KOPT-K1 (cell line): ENCODE data around the gene RAPGEF2.

Source experiments
- H3K27ac ChIP-seq: fragments of 200-600 bp; sonication (generic); 2 replicates; pipeline ENCODE4 v1.5.1; 2016; ENCODE audit warnings: antibody characterized with exemption, mild to moderate bottlenecking, low read depth, low read length; ENCODE audit not compliant: poor library complexity, severe bottlenecking
- H3K36me3 ChIP-seq: fragments of 200-600 bp; sonication (generic); 2 replicates; pipeline ENCODE4 v1.5.1; 2017; ENCODE audit warnings: antibody characterized with exemption, mild to moderate bottlenecking, low read length, moderate library complexity; ENCODE audit not compliant: insufficient read depth
- H3K9me3 ChIP-seq: fragments of 200-600 bp; sonication (generic); 2 replicates; pipeline ENCODE4 v1.5.1; 2017; ENCODE audit warnings: antibody characterized with exemption, low read length, mild to moderate bottlenecking; ENCODE audit not compliant: insufficient read depth, poor library complexity, severe bottlenecking

Gene RAPGEF2

DNA sequence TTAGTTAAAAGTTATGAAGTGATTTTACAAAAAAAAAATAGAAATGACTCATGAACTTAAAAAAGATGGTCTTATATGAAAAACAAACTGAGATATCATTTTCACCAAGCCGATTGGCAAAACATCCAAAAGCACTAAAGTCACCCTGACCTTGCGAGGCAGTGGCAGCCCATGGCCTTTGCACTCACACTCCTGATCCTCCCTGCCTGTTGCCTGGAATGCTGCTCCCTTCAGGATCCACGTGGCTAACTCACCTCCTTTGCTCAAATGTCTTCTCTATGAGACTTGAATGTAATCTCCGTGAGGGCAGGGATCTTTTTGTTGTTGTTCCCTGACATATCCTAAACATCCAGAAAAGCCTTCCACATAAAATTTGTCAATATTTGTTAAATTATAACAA is 106.4 kb downstream of the RAPGEF2 start:
- no peak overlapping the region for H3K27ac ChIP-seq
- no peaks in the 10 kb centered on the region for H3K9me3 ChIP-seq
- no peaks in the 10 kb centered on the region for H3K36me3 ChIP-seq

DNA sequence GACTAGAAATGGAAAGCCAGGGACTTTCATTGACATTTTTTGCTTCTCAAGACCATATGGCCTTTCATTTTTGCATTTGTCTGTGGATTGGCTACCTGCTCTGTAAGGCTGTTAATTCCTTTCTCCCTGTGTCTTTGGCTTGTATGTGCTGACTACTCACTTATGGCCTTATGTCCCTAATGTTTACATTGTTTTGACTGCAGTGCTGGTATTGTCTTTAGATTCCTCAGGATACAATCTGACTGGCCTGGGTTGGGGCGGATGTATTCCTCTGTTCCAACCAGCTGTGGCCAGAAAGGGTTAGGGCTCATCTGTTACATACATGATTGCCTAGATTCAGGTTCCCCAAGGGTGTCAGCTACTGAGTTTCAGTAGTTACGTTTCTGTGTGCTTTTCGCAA is 108.1 kb downstream of the RAPGEF2 start:
- no peak overlapping the region for H3K27ac ChIP-seq
- H3K9me3 ChIP-seq = no peaks in the 10 kb centered on the region
- H3K36me3 ChIP-seq = no peaks in the 10 kb centered on the region

DNA sequence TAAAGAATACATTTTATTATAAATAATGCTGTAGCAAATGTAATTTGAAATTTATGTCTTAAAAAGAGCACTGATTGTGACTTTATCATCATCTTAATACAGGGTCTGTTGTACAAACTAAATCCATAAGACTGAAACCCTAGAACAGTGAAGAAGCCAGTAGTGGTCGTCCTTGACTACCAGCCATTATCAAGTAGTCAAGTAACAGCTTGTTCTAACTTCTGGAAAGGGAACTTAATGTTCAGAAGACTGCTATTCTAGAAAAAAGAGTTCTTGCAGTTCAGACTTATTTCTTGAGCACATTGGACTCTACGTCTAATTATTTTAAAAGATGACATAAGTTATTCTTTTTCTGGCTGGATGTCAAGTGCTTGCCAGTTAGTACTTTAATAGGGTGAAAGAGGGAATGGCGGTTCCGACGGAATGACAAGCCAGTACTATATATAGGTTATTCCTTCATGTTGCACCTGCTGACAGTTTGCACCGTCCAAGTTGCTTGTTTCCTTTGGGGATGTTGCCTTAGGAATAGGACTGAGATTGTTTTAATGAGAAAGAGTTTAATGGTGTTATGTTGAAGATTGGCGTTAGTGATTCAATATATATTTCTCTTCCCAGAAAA is 109.9 kb downstream of the RAPGEF2 start:
- H3K9me3 ChIP-seq = no peaks in the 10 kb centered on the region
- H3K27ac ChIP-seq = no peak overlapping the region

DNA sequence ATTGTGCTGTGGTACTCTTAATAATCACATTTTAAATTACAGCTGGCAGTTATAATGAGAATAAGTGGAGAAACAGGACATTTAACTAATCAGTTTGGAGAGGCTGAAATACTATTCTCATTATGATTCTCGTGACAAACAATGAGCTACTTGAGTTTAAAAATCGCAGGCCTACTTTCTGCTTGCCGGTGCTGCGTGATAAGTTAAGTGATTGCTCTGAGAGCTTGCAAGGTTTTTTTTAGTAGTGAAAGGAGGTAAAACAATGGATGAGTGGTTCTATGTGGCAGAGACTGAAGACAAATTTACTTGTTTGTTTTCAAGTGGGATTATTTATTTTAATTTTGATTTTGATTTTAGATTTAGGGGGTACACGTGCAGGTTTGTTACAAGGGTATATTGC is 114.0 kb downstream of the RAPGEF2 start:
- Histone ChIP-seq H3K27ac (no peak overlapping the region), H3K36me3 (no peaks in the 10 kb centered on the region)

More for the DNA sequence above, 109.9 kb downstream of the RAPGEF2 start:
- H3K36me3 ChIP-seq = no peaks in the 10 kb centered on the region

DNA sequence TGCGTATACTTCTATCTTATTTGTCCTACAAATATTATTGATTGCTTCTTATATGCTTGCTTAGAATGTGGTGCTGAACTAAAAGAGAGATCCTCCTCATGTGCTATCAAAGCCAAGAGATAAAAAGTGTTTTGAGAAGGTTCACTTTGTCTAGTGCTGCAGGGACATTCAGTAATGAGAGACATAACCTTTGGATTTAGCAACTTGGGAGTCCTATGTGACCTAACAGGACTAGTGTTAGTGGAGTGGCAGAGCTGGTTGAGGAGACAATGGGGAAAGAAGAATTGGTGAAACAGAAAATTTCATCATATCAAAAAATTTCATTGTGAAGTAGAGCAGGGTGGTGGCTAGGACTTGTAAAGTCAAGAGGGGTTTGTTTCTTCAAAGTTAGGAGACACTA is 117.0 kb downstream of the RAPGEF2 start:
- H3K9me3 ChIP-seq = no peaks in the 10 kb centered on the region
- no peak overlapping the region for H3K27ac ChIP-seq

More for the DNA sequence above, 114.0 kb downstream of the RAPGEF2 start:
- no peaks in the 10 kb centered on the region for H3K9me3 ChIP-seq

DNA sequence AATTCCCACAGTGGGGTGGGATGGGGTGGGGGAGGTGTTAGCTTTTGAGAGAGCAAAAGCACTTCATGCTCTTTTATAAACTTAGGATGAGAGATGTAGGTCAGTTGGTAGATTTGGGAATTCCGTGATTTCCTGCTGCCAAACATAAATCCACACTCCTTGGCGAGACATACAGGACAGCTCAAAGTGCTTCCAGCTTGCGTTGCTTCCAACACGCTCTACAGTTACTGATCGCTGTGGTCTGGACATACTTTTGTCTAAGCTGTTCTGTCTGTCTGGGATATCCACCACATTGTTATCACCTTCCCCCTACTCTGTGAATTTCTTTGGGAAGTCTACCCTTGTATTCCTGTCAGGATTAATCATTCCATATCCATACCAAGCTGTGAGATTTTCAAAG is 117.5 kb downstream of the RAPGEF2 start:
- Histone ChIP-seq H3K27ac (no peak overlapping the region), H3K9me3 (no peaks in the 10 kb centered on the region), H3K36me3 (no peaks in the 10 kb centered on the region)

More for the DNA sequence above, 117.0 kb downstream of the RAPGEF2 start:
- H3K36me3 ChIP-seq = no peaks in the 10 kb centered on the region

DNA sequence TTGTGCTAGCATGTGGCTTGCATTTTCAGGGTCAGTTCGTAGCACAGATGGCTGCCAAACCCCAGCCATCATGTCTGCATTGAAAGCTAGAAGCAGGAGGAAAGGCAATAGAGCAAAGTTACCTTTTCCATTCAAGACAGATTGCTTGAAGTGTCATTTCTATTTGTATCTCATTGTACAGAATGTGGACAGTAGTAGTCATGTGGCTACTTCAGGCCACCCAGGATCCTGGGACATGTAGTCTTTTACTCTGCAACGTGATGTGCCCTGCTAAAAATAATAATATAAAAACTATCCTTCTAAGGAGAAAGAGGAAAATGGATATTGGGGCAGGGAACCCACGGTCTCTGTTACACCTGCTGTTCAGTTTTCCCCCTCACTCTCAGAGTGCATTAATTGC is 118.4 kb downstream of the RAPGEF2 start:
- Histone ChIP-seq H3K36me3 (no peaks in the 10 kb centered on the region), H3K27ac (no peak overlapping the region), H3K9me3 (no peaks in the 10 kb centered on the region)

DNA sequence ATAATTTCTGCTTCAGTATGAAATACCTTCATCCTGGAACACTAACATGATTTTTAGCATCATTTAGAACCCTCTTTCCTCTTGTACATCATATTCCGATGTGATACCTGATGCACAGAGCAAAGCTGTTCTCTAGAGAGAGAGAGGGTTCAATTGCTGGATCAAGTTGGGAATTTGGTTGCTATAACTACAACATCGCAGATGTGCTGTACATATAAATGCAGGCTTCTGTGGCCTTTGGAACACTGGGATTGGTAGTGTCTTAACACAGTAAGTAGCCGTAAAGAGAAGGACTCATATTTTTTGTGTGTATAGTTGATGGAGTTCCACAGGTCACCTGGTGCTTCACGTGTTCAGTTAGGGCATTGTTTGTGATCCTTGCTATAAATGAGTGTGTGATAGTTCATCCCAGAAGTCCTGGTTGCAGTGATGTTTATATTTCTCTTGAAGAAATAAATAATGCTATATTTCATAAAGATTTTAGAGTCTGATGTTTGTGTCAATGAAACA is 119.2 kb downstream of the RAPGEF2 start:
- Histone ChIP-seq H3K27ac (no peak overlapping the region), H3K36me3 (no peaks in the 10 kb centered on the region), H3K9me3 (no peaks in the 10 kb centered on the region)

DNA sequence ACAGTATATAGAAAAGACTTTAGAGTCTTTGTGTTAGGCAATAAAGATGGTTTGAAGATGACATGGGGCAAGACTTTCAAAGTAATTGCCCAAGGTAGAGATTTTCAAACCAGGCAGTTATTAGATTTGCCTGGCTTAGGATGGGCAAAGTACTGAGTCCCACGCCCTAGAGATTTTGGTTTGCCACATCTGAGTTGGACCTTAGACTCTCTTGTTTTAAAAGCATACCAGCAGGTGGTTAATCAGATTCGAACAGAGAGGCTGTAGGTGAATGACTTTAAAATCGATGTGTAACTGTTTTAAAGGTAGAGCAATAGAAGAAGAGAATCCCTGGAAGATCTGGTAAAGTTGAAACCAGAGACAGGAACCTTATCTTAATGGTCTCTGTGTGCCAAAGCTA is 121.5 kb downstream of the RAPGEF2 start:
- Histone ChIP-seq H3K27ac (no peak overlapping the region), H3K9me3 (no peaks in the 10 kb centered on the region), H3K36me3 (no peaks in the 10 kb centered on the region)

DNA sequence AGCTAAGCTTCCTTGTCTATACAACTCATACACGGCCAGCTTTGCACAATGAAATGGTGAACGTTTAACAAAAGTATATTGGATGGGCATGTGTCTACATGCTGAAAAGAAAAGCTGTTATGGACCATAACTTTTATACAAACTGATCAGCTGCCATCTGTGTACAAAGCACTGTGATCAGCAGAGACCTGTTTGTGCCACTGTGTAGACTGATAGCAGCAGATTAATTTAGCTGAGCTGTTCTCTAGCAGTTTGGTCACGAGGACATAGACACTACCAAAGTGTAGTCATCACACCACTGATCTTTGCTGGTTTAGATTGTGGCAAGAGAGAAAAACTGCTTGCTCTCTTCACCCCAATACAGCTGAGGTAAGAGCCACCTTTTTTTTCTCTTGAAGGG is 124.5 kb downstream of the RAPGEF2 start:
- H3K36me3 ChIP-seq = no peaks in the 10 kb centered on the region
- H3K9me3 ChIP-seq = no peaks in the 10 kb centered on the region
- H3K27ac ChIP-seq = no peak overlapping the region

DNA sequence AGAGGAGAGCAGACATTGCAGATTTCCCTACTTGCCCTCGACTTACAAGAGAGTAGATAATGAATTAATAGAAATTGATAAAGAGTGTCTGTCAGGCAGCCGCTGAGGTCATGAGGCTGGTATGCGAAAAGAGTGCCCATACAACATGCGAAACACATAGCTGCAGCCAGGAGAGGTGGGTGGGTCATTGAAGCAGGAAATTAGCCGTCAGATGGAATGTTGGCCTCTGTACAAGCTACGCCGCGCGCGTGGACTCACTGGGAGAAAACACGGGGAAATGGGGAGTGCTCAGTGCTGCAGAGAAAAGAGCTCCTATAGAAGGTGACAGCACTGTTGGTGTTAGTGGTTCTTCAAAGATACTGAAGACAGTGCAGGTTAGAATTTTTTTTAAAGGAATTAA is 125.1 kb downstream of the RAPGEF2 start:
- H3K27ac ChIP-seq = no peak overlapping the region
- H3K36me3 ChIP-seq = no peaks in the 10 kb centered on the region
- no peaks in the 10 kb centered on the region for H3K9me3 ChIP-seq

DNA sequence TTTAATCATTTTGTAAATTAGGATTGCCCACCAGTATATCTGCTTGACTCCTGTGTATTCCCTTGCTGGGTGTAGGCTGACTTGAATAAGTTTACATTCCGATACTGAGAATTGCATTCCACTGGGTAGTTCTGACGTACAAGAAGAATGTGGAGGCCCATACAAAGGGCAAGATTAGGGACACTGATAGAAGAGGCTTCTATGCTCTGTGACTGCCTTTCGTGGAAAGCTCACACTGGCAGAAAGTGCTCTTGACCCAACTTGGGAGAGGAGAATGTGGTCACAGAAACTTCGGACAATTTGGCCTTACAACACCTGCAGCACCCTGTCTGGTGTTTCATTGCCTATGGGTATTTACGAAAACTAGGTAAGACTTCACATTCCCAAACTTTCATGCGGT is 126.3 kb downstream of the RAPGEF2 start:
- Histone ChIP-seq H3K36me3 (no peaks in the 10 kb centered on the region), H3K9me3 (no peaks in the 10 kb centered on the region), H3K27ac (no peak overlapping the region)

DNA sequence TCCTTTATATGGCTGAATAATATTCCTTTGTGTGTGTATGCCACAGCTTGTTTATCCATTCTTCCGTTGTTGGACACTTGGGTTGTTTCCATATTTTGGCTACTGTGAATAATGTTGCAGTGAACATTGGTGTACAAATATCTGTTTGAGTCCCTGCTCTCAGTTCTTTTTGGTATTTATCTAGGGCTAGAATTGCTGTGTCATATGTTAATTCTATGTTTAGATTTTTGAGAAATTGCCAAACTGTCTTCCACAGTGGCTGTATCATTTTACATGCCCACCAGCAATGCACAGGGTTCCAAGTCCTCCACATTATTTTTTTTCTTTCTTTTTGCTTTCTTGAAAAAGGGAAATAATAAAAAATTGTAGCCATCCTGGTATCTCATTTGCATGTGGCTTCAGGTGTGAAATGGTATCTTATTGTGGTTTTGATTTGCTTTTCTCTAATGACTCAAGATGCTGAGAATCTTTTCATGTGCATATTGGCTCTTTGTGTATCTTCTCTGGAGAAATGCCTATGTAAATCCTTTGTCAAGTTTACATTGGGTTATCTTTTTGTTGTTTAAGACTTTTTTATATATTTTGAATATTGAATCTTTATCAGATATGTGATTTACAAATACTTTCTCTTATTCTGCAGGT is 129.7 kb downstream of the RAPGEF2 start:
- Histone ChIP-seq H3K9me3 (no peaks in the 10 kb centered on the region), H3K27ac (no peak overlapping the region), H3K36me3 (no peaks in the 10 kb centered on the region)

DNA sequence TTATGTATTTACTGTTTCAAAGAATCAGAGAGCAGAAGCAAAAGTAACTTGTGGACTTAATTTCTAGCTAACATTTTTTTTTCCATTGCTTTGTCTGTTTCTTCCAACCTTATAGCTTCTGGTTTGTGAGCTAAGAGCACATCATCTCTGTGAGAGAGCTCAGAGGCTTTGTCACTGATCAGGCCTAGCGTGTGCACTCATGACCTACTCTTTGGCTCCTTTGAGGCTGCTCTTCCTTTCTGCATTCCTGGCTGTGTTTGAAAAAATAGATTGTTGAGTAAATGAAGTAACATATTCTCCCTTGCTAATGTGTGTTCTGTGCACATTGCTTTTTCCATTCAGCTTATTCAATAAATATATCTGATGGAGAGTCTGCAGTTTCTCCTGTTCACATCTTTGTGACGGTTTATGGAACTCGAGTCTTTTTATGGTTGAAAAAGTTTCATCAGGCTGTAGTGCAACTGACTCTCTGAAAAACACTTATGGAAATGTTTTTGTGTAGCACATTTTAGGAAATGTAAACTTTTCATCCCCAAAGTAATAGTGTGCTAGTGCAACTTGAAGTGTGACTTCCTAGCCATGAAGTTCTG is 133.0 kb downstream of the RAPGEF2 start:
- Histone ChIP-seq H3K27ac (no peak overlapping the region), H3K36me3 (no peaks in the 10 kb centered on the region), H3K9me3 (no peaks in the 10 kb centered on the region)

DNA sequence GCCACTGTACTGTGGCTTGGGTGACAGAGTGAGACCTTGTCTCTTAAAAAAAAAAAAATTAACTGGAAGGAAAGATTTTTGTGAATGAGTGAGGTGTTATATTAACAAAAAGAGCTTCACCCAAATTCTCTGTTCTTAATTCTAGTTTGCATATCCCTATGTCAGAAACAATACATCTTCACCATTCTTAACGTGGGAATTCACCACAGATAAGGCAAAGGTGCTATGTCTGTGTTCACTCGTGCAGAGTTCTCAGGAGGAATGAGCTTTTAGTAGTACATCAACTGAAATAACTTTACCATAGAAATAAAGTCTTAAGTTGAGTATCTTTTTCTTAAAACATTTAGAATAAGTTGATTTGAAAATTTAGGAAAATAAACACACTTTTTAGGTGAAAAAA is 135.1 kb downstream of the RAPGEF2 start:
- H3K36me3 ChIP-seq = no peaks in the 10 kb centered on the region
- no peak overlapping the region for H3K27ac ChIP-seq
- no peaks in the 10 kb centered on the region for H3K9me3 ChIP-seq

DNA sequence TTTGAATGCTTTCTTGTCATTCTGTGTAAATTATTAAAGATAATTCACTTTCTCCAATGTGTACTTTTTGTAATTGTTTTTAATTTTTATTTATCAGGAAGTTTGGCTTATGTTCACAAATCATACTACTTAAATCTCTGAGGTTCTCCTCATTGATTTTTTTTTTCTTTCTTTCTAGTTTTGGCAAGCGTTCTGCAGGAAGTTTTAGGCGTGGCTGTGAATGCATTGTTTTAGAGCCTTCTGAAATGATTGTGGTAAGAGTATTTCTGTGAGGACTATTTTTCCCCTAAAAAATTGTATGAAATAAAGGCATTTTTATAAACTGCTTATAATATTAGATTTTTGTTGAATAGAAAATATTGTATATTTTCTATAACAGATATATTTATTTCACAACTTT is 135.8 kb downstream of the RAPGEF2 start:
- Histone ChIP-seq H3K36me3 (no peaks in the 10 kb centered on the region), H3K9me3 (no peaks in the 10 kb centered on the region), H3K27ac (no peak overlapping the region)
